HG02981 (cell line): Measurements from ENCODE around the gene KLRD1.
"Not testable (repeated sequence)": the region's sequence is repeated elsewhere in the genome, so short reads cannot be mapped to it uniquely, and the experiment has no call there.

Experiments
- ATAC-seq: cut with Tn5 transposase; IDR thresholded peaks from one replicate; pipeline ENCODE4 v1.9.1; 2021; ENCODE audit warnings: mild to moderate bottlenecking, moderate library complexity; ENCODE audit not compliant: unreplicated experiment

The KLRD1 gene

GRCh38 chr12:10307630-10308029 lies at the start of gene KLRD1:
Gene KLRD1, plus strand, starts transcription at chr12:10307870. Its CDS starts 208 bp downstream, at chr12:10308078.
- no peak for ATAC-seq

GRCh38 chr12:10260927-10261326 lies 46.7 kb upstream of the KLRD1 start:
- no peak for ATAC-seq

GRCh38 chr12:10268037-10268436 lies 39.6 kb upstream of the KLRD1 start:
- no peak for ATAC-seq

GRCh38 chr12:10272467-10272866 lies 35.2 kb upstream of the KLRD1 start:
- no peak for ATAC-seq

- ATAC-seq = no peak
Observed at GRCh38 chr12:10276774-10277173, 30.9 kb upstream of the KLRD1 start.

GRCh38 chr12:10278104-10278503 lies 29.6 kb upstream of the KLRD1 start:
- no peak for ATAC-seq

GRCh38 chr12:10279937-10280336 lies 27.7 kb upstream of the KLRD1 start:
- no peak for ATAC-seq

GRCh38 chr12:10283027-10283426 lies 24.6 kb upstream of the KLRD1 start:
- no peak for ATAC-seq

- ATAC-seq = no peak
Observed at GRCh38 chr12:10285919-10286318, 21.8 kb upstream of the KLRD1 start.

GRCh38 chr12:10289005-10289754 lies 18.5 kb upstream of the KLRD1 start:
- no peak for ATAC-seq

- ATAC-seq = no peak
Observed at GRCh38 chr12:10291030-10291429, 16.6 kb upstream of the KLRD1 start.

GRCh38 chr12:10293151-10293550 lies 14.5 kb upstream of the KLRD1 start:
- ATAC-seq = no peak

- no peak for ATAC-seq
Observed at GRCh38 chr12:10293570-10294227, 14.0 kb upstream of the KLRD1 start.

GRCh38 chr12:10301103-10301502 lies 6.6 kb upstream of the KLRD1 start:
- no peak for ATAC-seq

- no peak for ATAC-seq
Observed at GRCh38 chr12:10304161-10304574, 3.5 kb upstream of the KLRD1 start.

- ATAC-seq = no peak
Observed at GRCh38 chr12:10305411-10305810, 2.3 kb upstream of the KLRD1 start.

GRCh38 chr12:10310926-10311720 lies 3.5 kb downstream of the KLRD1 start:
- ATAC-seq = no peak

- no peak for ATAC-seq
Observed at GRCh38 chr12:10319388-10319787, 11.7 kb downstream of the KLRD1 start.

- no peak for ATAC-seq
Observed at GRCh38 chr12:10320643-10321042, 13.0 kb downstream of the KLRD1 start.

- ATAC-seq = not testable (repeated sequence)
Observed at GRCh38 chr12:10328691-10329090, 21.0 kb downstream of the KLRD1 start.

- no peak for ATAC-seq
Observed at GRCh38 chr12:10331642-10332239, 24.1 kb downstream of the KLRD1 start.
